Chondrocyte (in vitro differentiated cells): ENCODE data around the gene EME2. TPM values are rescaled to one million over a fixed set of nuclear protein-coding genes. Genes with fewer than 3 reads are reported as not detected.
A peak's percentile ranks its signal among the peaks of the same experiment; 100 is the strongest.

ENCODE experiments used
- DNase-seq: peaks from one replicate; pipeline ENCODE4 v3.0.0; 2021; ENCODE audit warnings: mixed read lengths, low spot score
- H3K27ac Mint-ChIP-seq: one replicate; pipeline ENCODE4 v1.8.0; 2021; ENCODE audit warnings: mild to moderate bottlenecking, moderate library complexity, mixed read lengths; ENCODE audit not compliant: unreplicated experiment
- H3K27me3 Mint-ChIP-seq: 2 replicates; pipeline ENCODE4 v1.8.0; 2021; ENCODE audit warnings: low read depth, mixed read lengths
- H3K36me3 Mint-ChIP-seq: 2 replicates; pipeline ENCODE4 v1.8.0; 2021; ENCODE audit warnings: low read depth, mixed read lengths
- H3K4me1 Mint-ChIP-seq: 2 replicates; pipeline ENCODE4 v1.8.0; 2021; ENCODE audit warnings: low read depth, mild to moderate bottlenecking, mixed read lengths
- H3K4me3 Mint-ChIP-seq: one replicate; pipeline ENCODE4 v1.8.0; 2021; ENCODE audit warnings: mild to moderate bottlenecking, moderate library complexity, mixed read lengths; ENCODE audit not compliant: unreplicated experiment
- H3K9me3 Mint-ChIP-seq: 2 replicates; pipeline ENCODE4 v1.8.0; 2021; ENCODE audit warnings: low read depth, mixed read lengths
- total RNA-seq: library from RNA; stranded (reverse); gene quantifications from 3 replicates; pipeline ENCODE4 v1.2.1, GENCODE V29; 2021
- TF ChIP-seq, protein P1 (sequence below): fragments of 200-600 bp; sonication (generic); IDR thresholded peaks from 2 replicates; pipeline ENCODE4 v1.5.0; 2021; ENCODE audit warnings: antibody characterized with exemption, mild to moderate bottlenecking, moderate library complexity

EME2 gene
- total RNA-seq, 1 donor from 2014 or later, result 16.9 TPM

DNA sequence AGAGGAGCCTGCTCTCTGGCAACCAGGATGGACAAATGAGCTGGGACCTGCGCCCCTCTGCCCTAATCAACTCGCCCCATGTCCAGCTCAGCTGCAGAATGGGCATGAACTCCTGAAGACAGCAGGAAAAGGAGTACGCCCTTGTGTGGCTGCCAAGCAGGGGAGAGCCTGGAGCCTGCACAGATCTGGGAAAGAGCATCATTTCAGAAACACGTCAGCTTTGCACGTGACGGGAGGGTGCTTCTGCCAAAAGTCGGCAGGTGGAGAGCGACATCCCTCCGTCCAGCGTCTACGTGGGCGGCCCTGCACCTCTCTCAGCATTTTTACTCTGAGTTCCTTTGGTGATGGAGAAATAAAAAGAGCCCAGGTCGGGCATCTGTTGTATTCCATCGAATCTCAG, 19.8 kb upstream of the EME2 start:
- TF ChIP-seq, protein P1, sequence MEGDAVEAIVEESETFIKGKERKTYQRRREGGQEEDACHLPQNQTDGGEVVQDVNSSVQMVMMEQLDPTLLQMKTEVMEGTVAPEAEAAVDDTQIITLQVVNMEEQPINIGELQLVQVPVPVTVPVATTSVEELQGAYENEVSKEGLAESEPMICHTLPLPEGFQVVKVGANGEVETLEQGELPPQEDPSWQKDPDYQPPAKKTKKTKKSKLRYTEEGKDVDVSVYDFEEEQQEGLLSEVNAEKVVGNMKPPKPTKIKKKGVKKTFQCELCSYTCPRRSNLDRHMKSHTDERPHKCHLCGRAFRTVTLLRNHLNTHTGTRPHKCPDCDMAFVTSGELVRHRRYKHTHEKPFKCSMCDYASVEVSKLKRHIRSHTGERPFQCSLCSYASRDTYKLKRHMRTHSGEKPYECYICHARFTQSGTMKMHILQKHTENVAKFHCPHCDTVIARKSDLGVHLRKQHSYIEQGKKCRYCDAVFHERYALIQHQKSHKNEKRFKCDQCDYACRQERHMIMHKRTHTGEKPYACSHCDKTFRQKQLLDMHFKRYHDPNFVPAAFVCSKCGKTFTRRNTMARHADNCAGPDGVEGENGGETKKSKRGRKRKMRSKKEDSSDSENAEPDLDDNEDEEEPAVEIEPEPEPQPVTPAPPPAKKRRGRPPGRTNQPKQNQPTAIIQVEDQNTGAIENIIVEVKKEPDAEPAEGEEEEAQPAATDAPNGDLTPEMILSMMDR, result no peak
- peaks cover 19% of the 10 kb centered on the region for H3K36me3 Mint-ChIP-seq
- no peak overlapping the region for H3K4me3 Mint-ChIP-seq
- H3K9me3 Mint-ChIP-seq, result no peaks in the 10 kb centered on the region
- H3K27me3 Mint-ChIP-seq, result no peaks in the 10 kb centered on the region
- H3K4me1 Mint-ChIP-seq, result no peaks in the 10 kb centered on the region
- peak overlapping the region; percentile 17 for H3K27ac Mint-ChIP-seq
- no peak for DNase-seq

DNA sequence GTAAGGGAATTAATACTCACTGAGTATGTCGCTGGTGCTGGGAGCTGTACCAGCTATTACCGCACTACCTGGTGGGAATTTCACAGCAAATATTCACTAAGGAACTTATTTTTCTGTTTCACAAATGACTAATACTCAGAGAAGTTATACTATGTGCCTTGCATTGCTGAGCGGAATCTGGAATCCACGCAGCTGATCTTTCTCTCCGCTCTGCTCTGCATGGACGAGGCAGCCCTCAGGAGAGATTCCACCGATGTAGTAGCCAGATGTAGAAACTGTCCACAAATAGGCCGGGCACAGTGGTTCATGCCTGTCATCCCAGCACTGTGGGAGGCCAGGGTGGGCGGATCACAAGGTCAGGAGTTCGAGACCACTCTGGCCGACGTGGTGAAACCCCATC, 18.4 kb upstream of the EME2 start:
- no peak overlapping the region for H3K27ac Mint-ChIP-seq
- TF ChIP-seq, protein P1, result no peak
- H3K9me3 Mint-ChIP-seq, result no peaks in the 10 kb centered on the region
- H3K4me1 Mint-ChIP-seq, result no peaks in the 10 kb centered on the region
- no peak overlapping the region for H3K4me3 Mint-ChIP-seq
- peaks cover 15% of the 10 kb centered on the region for H3K36me3 Mint-ChIP-seq
- DNase-seq, result no peak
- H3K27me3 Mint-ChIP-seq, result no peaks in the 10 kb centered on the region

DNA sequence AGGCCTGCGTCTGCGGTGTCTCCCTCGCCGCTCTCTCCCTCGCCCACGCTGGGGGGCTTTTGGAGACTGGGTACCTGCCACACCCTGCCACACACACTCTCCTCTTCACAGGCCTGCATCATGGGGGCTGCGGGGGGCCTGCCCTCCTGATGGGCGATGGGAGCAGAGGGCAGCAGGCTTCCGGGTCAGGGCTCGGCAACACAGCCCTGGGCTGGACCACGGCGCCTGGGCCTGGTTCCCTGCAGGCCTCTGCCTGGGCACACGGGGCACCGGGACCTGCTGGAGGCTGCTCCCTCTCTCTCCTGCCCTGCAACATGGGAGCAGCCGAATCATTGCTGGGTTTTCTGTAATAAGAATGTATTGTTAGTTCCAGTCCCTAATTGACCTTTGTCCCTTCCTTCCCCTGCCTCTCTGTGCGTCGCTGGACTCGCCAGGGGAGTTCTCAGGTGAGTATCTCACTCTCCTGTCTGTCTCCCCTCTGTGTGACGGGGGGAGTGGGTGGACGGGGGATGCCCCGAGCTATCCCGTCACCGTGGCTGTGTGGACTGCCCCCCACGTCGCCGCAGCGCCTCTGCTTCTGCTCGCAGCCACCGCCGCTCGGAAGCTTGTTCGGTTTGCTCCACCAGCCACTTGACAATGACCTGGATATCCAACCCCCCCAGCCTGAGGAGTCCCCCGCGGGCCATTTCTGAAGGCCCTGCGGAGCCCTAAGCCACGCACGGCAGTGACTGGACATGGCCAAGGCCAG, 14.7 kb upstream of the EME2 start:
- Mint-ChIP-seq H3K27ac (no peak overlapping the region), H3K36me3 (peaks cover 14% of the 10 kb centered on the region), H3K4me3 (no peak overlapping the region), H3K27me3 (no peaks in the 10 kb centered on the region), H3K4me1 (no peaks in the 10 kb centered on the region), H3K9me3 (no peaks in the 10 kb centered on the region)
- DNase-seq, result no peak
- TF ChIP-seq, protein P1, result no peak

DNA sequence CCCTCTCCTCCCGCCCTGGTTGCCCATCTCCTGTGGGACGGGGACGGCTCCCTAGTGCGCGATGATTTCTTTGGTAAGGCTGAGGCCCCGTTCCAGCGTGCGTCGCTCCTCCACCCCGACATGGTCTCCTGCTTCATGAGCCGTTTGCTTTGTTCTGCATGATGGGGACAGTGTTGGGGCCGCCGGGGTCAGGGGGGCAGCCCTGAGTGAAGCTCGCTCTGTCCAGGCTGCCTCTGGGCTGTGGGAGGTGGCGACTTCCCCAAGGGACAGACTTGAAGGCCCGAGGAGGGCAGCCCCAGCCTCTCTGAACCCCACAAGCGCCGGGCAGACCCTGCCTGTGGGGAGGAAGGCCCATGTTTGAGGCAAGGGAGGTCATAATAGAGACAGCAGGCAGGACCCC, 13.7 kb upstream of the EME2 start:
- no peak overlapping the region for H3K4me3 Mint-ChIP-seq
- H3K4me1 Mint-ChIP-seq, result no peaks in the 10 kb centered on the region
- TF ChIP-seq, protein P1, result no peak
- H3K27me3 Mint-ChIP-seq, result no peaks in the 10 kb centered on the region
- DNase-seq, result no peak
- no peaks in the 10 kb centered on the region for H3K9me3 Mint-ChIP-seq
- H3K27ac Mint-ChIP-seq, result no peak overlapping the region
- H3K36me3 Mint-ChIP-seq, result peaks cover 13% of the 10 kb centered on the region

DNA sequence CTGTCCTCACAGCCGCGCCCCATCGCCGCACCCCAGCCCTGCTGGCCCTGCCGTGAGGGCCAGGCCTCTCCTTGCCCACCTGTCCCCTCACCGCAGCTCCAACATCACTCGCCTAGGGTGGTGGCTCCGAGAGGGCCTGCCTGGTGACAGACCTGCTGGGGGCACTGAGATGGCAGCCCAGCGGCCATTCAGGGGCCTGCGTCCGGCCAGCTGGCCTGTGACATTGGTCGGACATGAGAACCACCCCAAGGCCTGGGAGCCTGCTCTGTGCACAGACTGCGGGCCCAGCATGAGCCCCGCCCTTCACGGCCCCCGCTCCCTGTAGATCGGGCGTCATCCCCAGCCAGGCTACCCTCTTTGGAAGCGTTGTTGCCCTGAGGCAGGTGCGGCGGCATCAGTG, 13.1 kb upstream of the EME2 start:
- Mint-ChIP-seq H3K4me1 (no peaks in the 10 kb centered on the region), H3K36me3 (peaks cover 13% of the 10 kb centered on the region), H3K9me3 (no peaks in the 10 kb centered on the region), H3K4me3 (no peak overlapping the region), H3K27ac (no peak overlapping the region), H3K27me3 (no peaks in the 10 kb centered on the region)
- DNase-seq, result no peak
- TF ChIP-seq, protein P1, result no peak
